Activated T-cell treated with anti-CD3 and anti-CD28 coated beads, Interleukin-2, amount 50 U/mL, for 24 hours (primary cell): ENCODE results near the gene STARD3.
A peak's percentile ranks its signal among the peaks of the same experiment; 100 is the strongest.

ENCODE experiments used
- DNase-seq: peaks from one replicate; pipeline ENCODE4 v3.0.0-alpha.2; 2020
- H3K27ac Mint-ChIP-seq: 2 replicates; pipeline ENCODE4 v1.8.0; 2020; ENCODE audit warnings: mild to moderate bottlenecking, mixed read lengths
- H3K27me3 Mint-ChIP-seq: 2 replicates; pipeline ENCODE4 v1.8.0; 2020; ENCODE audit warnings: mixed read lengths
- H3K36me3 Mint-ChIP-seq: 2 replicates; pipeline ENCODE4 v1.8.0; 2020; ENCODE audit warnings: low read depth, mixed read lengths
- H3K4me1 Mint-ChIP-seq: 2 replicates; pipeline ENCODE4 v1.8.0; 2020; ENCODE audit warnings: low read depth, mixed read lengths
- H3K4me3 Mint-ChIP-seq: 2 replicates; pipeline ENCODE4 v1.8.0; 2020; ENCODE audit warnings: mild to moderate bottlenecking, moderate library complexity, mixed read lengths
- H3K9me3 Mint-ChIP-seq: 2 replicates; pipeline ENCODE4 v1.8.0; 2020; ENCODE audit warnings: mixed read lengths

Gene STARD3

GRCh38 chr17:39609416-39610025 is 27.4 kb upstream of the STARD3 start:
- H3K27ac Mint-ChIP-seq: no peak overlapping the region
- no peak overlapping the region for H3K4me3 Mint-ChIP-seq
- no peak for DNase-seq
- H3K36me3 Mint-ChIP-seq: no peaks in the 10 kb centered on the region
- peaks cover 65% of the 10 kb centered on the region for H3K27me3 Mint-ChIP-seq
- peaks cover 15% of the 10 kb centered on the region for H3K4me1 Mint-ChIP-seq
- no peaks in the 10 kb centered on the region for H3K9me3 Mint-ChIP-seq

- H3K9me3 Mint-ChIP-seq: no peaks in the 10 kb centered on the region
- DNase-seq: no peak
- H3K27ac Mint-ChIP-seq: no peak overlapping the region
- peaks cover 4% of the 10 kb centered on the region for H3K4me1 Mint-ChIP-seq
- H3K4me3 Mint-ChIP-seq: no peak overlapping the region
- H3K27me3 Mint-ChIP-seq: peaks cover 61% of the 10 kb centered on the region
- H3K36me3 Mint-ChIP-seq: no peaks in the 10 kb centered on the region
These were observed 25.4 kb upstream of the STARD3 start for GRCh38 chr17:39611401-39612112.

GRCh38 chr17:39612291-39612894 is 24.6 kb upstream of the STARD3 start:
- no peak overlapping the region for H3K27ac Mint-ChIP-seq
- H3K36me3 Mint-ChIP-seq: no peaks in the 10 kb centered on the region
- no peak for DNase-seq
- H3K9me3 Mint-ChIP-seq: no peaks in the 10 kb centered on the region
- H3K4me1 Mint-ChIP-seq: peaks cover 3% of the 10 kb centered on the region
- H3K27me3 Mint-ChIP-seq: peaks cover 58% of the 10 kb centered on the region
- no peak overlapping the region for H3K4me3 Mint-ChIP-seq

DNA sequence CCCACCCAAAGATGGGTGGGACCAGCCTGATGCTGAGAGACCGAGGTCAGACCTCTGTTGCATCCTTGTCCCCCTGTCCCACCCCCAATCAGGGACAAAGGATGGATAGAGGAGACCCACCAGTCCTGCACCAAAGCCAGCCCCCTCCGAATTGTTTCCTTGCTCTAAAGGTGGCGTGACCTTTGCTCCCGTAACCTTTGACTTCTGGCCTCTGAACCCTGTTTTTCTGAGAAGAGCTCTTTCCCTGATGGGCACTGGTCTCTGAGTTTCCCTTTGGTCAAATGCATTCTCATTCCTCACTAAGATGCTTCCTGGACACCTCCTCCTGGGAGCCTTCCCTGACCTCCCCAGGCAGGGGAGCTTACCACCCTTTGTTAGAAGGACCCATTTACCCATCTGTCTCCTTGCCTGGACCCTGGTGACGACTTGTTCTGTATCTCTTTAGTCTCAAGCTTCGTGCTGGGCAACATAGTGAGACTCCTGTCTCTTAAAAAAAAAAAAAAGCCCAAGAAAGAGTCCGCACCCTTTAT is 23.9 kb upstream of the STARD3 start:
- Mint-ChIP-seq H3K27me3 (peaks cover 55% of the 10 kb centered on the region), H3K4me3 (no peak overlapping the region), H3K4me1 (peaks cover 4% of the 10 kb centered on the region), H3K36me3 (no peaks in the 10 kb centered on the region), H3K27ac (no peak overlapping the region), H3K9me3 (no peaks in the 10 kb centered on the region)
- DNase-seq: no peak

DNA sequence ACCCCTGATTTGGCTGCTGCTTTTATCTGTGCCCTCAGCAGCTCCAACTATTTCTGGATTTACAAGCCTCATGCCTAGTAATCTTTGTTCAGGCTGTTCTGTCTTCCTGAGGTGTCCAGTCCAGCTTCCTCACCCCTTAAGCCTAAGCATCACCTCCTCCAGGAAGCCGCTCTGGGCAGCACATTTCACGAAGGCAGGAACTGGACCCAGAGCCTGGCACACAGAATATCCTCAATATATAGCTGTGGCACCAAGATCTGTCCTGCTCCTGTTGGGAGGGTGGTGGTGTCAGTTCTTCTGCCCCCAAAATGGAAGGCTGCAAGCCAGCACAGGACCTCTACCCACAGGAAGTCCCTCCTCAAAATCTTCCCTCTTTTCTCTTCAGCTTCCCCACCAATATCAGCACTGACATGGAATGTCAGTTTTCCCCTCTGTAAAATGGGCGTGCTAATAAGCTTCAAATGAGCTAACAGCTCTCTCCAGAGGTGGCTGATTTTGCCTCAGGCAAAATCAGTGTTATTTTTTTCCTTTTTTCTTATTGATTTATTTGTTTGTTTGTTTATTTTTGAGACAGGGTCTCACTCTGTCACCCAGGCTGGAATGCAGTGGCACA is 22.3 kb upstream of the STARD3 start:
- Mint-ChIP-seq H3K9me3 (no peaks in the 10 kb centered on the region), H3K4me3 (no peak overlapping the region), H3K27ac (no peak overlapping the region), H3K36me3 (no peaks in the 10 kb centered on the region), H3K4me1 (peaks cover 10% of the 10 kb centered on the region), H3K27me3 (peaks cover 38% of the 10 kb centered on the region)
- DNase-seq: no peak

GRCh38 chr17:39615434-39615833 is 21.5 kb upstream of the STARD3 start:
- Mint-ChIP-seq H3K4me1 (peaks cover 10% of the 10 kb centered on the region), H3K27me3 (peaks cover 33% of the 10 kb centered on the region), H3K4me3 (no peak overlapping the region), H3K36me3 (no peaks in the 10 kb centered on the region), H3K9me3 (no peaks in the 10 kb centered on the region), H3K27ac (no peak overlapping the region)
- DNase-seq: no peak

DNA sequence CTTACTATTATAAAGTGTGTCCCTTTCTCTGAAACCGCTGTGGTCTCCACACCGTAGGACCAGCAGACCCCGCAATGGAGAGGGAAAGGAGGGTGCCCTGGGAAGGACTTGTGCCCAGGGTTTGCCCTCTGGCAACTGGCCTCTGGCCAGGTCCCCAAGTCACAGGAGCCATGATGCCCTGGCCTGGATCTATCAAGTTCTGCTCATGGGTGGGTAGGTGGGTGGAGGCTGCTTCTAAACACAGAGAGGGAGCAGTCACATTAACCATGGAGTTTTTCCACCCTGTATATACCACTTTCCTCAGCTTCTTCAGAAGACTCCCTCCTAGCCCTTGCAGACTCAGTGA is 19.9 kb upstream of the STARD3 start:
- peak overlapping the region; percentile 63 for H3K4me3 Mint-ChIP-seq
- no peaks in the 10 kb centered on the region for H3K9me3 Mint-ChIP-seq
- peaks cover 14% of the 10 kb centered on the region for H3K4me1 Mint-ChIP-seq
- no peak for DNase-seq
- H3K36me3 Mint-ChIP-seq: no peaks in the 10 kb centered on the region
- peaks cover 28% of the 10 kb centered on the region for H3K27me3 Mint-ChIP-seq
- H3K27ac Mint-ChIP-seq: peak overlapping the region; percentile 47

DNA sequence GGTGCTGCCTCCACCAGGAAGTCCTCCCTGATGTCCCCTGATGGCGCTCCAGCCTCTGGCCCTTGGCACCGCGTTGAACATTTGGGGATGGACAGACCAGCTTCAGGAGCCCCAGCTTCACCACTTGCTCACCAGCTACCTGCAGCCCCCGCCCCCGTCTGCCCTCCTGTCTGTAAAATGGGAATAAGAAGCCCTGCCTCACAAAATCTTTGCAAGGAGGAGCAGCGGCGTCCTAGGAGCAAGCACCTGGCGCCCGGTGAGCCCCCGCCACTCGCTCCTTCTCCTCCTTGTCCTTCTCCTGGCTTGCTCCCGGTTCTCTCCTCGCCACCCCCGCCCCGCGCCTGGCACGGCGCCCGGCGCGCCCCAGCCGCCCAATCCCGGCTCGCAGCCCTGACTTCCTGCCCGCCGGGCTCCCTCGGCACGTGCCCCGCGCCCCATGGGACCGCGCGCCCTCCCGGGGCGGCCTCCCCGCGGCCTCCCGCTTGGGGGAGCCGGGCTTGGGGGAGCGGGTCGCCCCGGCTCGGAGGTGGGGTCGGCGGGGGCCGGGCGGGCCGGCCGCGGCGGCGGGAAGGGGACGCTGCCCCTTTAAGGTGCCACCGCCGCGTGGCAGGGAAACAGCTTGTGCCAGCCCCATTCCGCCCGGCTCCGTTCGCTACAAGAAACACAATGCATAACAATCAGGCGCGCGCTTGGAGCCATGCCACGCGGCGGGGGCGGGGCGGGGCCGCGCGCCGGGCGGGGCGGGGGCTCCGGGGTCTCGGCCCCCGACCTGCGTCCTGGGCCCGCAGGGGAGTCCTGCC is 19.3 kb upstream of the STARD3 start:
- peak overlapping the region; percentile 68 for H3K4me3 Mint-ChIP-seq
- peak overlapping the region; percentile 47 for H3K27ac Mint-ChIP-seq
- H3K36me3 Mint-ChIP-seq: no peaks in the 10 kb centered on the region
- DNase-seq: peak; percentile 81
- no peaks in the 10 kb centered on the region for H3K9me3 Mint-ChIP-seq
- peaks cover 20% of the 10 kb centered on the region for H3K4me1 Mint-ChIP-seq
- peaks cover 28% of the 10 kb centered on the region for H3K27me3 Mint-ChIP-seq

GRCh38 chr17:39618246-39618913 is 18.6 kb upstream of the STARD3 start:
- H3K27ac Mint-ChIP-seq: peak overlapping the region; percentile 55
- H3K36me3 Mint-ChIP-seq: no peaks in the 10 kb centered on the region
- DNase-seq: peak; percentile 55
- peaks cover 27% of the 10 kb centered on the region for H3K4me1 Mint-ChIP-seq
- H3K9me3 Mint-ChIP-seq: no peaks in the 10 kb centered on the region
- H3K27me3 Mint-ChIP-seq: peaks cover 21% of the 10 kb centered on the region
- peak overlapping the region; percentile 68 for H3K4me3 Mint-ChIP-seq

GRCh38 chr17:39618956-39619785 is 17.8 kb upstream of the STARD3 start:
- H3K4me1 Mint-ChIP-seq: peaks cover 32% of the 10 kb centered on the region
- no peaks in the 10 kb centered on the region for H3K36me3 Mint-ChIP-seq
- no peaks in the 10 kb centered on the region for H3K9me3 Mint-ChIP-seq
- no peak overlapping the region for H3K27ac Mint-ChIP-seq
- no peak overlapping the region for H3K4me3 Mint-ChIP-seq
- H3K27me3 Mint-ChIP-seq: peaks cover 21% of the 10 kb centered on the region
- no peak for DNase-seq

GRCh38 chr17:39619786-39620101 is 17.2 kb upstream of the STARD3 start:
- Mint-ChIP-seq H3K4me1 (peaks cover 32% of the 10 kb centered on the region), H3K9me3 (no peaks in the 10 kb centered on the region), H3K4me3 (no peak overlapping the region), H3K27me3 (peaks cover 18% of the 10 kb centered on the region), H3K27ac (no peak overlapping the region), H3K36me3 (no peaks in the 10 kb centered on the region)
- DNase-seq: no peak

GRCh38 chr17:39621523-39622379 is 15.2 kb upstream of the STARD3 start:
- Mint-ChIP-seq H3K9me3 (no peaks in the 10 kb centered on the region), H3K27me3 (peaks cover 28% of the 10 kb centered on the region), H3K4me3 (peak overlapping the region; percentile 78), H3K36me3 (no peaks in the 10 kb centered on the region), H3K4me1 (peaks cover 39% of the 10 kb centered on the region), H3K27ac (peak overlapping the region; percentile 98)
- DNase-seq: peak; percentile 98
